Measurements from ENCODE around the gene CTSZ. TPM values are rescaled to one million over a fixed set of nuclear protein-coding genes. Genes with fewer than 3 reads are reported as not detected.
"Not testable (repeated sequence)": the region's sequence is repeated elsewhere in the genome, so short reads cannot be mapped to it uniquely, and the experiment has no call there.

CTSZ gene
- total RNA-seq, 1 experiment from 2014 or later, result 385 TPM

- no peak for DNase-seq (ENCODE audit: low read depth)
Observed at GRCh38 chr20:59013031-59013951, 6.2 kb upstream of the CTSZ start.

GRCh38 chr20:59011874-59012157 lies 4.8 kb upstream of the CTSZ start:
- not testable (repeated sequence) for DNase-seq (ENCODE audit: low read depth)

DNA sequence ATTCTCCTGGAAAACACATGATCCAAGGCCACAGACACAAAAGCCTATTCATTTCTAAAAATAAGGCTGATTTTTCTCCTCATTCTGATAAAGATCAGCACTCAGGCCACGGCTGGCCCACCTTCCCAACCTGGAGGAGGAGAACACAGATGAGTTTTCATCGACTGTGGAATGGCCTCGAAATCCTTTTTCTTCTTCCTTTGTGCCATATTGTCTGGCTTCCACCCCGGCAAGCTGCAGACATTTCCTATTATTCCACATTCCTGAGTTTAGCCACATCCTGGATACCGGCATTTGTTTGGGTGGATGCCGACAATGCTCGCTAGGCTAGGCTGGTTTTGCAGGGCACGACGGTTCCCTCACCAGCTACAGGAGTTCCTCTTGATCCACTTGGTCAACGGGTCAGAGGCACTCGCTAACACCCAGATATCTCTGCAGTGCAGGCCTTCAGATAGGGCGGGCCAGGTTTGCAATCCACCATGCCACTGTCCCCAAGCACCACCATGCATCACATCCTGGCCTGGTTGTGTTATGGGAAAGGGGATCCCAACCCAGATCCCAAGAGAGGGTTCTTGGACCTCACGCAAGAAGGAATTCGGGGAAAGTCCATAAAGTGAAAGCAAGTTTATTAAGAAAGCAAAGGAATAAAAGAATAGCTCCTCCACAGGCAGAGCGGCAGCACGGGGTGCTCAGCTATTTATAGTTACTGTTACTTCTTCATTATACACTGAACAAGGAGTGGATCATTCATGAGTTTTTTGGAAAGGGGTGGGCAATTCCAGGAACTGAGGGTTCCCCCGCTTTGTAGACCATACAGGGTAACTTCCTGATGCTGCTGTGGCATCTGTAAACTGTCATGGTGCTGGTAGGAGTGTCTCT lies 4.2 kb upstream of the CTSZ start:
- peak; percentile 99 for DNase-seq (ENCODE audit: low read depth)

DNA sequence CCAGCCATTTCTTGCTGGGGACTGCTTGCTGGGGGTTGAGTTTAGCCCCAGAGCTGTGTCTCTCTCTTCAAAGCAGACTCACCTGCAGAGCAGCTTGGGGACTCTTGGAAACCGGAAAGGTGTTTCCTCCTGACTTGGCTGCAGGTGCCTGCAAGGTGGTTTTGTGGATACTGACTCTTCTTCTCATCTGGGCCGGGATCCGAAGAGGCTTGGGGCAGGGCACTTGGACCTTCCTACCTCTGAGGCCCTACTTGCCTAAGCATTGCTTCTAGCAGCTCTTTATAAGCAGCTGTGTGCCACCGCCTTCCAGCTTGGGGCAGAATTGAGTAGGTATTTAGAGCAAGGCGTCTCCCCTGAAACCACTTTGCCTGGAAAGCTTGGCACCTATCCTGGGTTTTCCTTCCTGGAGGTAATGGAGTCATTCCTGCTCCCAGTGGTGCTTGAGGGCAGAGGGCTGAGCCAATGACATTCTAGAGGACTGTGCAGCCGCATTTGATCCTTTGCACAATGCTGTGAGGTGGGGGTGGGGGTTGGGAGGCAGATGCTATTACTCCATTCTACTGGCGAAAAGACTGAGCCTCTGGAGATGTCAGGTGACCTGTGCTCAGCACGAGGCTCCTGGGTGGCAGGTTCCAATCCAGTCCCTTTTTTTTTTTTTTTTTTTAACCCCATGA lies 3.4 kb upstream of the CTSZ start:
- DNase-seq (ENCODE audit: low read depth), result peak; percentile 93

- DNase-seq (ENCODE audit: low read depth), result no peak
Observed at GRCh38 chr20:59008715-59009336, 1.8 kb upstream of the CTSZ start.

- DNase-seq (ENCODE audit: low read depth), result no peak
Observed at GRCh38 chr20:59007665-59008511, 834 bp upstream of the CTSZ start.

GRCh38 chr20:59006167-59006863 lies 739 bp downstream of the CTSZ start:
- DNase-seq (ENCODE audit: low read depth), result peak; percentile 65

DNA sequence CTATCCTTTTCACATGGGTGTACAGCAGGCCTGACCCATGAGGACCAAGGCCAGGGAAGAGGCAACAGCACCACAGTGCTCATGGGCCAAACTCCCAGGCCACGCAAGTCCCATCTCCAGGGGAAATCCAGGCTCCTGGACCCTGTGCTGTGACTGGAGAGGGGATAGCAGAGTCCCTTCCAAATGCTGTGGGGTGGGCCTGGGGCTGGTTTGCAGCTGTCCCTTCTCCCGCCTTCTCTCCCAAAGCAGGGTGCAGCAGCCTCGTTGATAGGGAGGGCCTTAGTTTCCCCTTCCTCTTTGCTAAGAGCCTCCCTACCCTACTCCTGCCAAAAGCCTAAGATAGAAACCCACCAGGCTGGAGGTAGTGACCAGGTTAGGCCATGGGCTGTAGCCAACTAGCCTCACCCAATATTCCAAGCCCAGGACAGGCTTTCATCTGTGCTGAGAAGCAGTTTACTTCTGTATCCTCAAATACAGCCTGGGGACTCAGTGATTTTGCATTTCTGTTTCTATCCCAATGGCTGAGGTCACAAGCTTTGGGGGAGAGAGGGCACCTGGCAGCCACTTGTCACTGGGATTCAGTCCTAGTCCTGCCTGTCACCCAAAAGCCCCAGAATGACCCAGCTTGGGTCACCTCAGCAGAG lies 1.4 kb downstream of the CTSZ start:
- no peak for DNase-seq (ENCODE audit: low read depth)

DNA sequence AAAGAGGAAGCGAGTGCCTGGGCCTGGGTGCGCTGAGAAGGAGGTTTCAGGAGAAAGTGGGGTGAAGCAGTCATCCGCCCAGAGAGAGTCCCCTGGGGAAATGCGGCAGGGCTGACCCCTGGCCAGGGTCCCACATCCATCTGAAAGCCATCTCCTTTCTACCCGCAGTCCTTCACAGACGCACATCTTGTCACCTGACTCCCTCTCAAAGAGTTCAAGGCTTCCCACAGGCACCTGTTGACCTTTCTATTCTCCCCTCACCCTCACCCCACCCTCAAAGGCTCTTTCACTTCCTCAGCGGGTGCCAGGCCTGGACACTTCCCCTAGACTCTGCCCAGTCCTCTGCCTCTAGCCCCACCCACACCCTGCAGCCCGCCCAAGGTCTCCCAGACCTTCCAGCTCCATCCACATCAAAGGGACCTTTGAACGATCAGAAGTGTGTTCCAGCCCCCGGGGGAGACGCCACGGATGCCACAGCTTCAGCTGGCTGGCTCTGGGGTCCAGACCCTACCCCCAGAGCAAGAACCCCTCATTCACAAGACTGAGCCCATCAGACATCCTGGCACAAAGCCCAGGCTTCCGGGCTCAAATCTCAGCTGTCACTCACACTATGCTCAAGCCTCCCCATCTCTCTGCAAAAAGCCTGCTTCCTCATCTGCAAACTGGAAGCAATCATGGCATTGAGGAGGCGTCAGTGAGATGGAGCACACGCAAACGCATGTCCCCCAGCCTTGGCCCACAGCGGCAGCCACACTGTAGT lies 2.1 kb downstream of the CTSZ start:
- peak; percentile 60 for DNase-seq (ENCODE audit: low read depth)

DNA sequence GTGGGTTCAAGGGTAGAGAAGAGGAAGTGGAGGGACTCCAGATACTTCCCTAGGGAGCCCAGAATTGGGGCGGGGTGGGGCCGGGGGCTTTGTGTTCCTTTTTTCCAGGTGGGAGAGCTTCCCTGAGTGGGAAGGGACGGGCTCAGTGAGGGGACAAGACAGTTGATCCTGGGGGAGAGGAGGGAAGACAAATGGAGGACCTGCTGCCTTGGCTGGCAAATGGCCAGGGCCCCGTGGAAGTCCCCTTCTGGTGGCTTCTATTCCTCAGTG lies 2.6 kb downstream of the CTSZ start:
- DNase-seq (ENCODE audit: low read depth), result no peak

- DNase-seq (ENCODE audit: low read depth), result no peak
Observed at GRCh38 chr20:59003836-59004492, 3.1 kb downstream of the CTSZ start.

DNA sequence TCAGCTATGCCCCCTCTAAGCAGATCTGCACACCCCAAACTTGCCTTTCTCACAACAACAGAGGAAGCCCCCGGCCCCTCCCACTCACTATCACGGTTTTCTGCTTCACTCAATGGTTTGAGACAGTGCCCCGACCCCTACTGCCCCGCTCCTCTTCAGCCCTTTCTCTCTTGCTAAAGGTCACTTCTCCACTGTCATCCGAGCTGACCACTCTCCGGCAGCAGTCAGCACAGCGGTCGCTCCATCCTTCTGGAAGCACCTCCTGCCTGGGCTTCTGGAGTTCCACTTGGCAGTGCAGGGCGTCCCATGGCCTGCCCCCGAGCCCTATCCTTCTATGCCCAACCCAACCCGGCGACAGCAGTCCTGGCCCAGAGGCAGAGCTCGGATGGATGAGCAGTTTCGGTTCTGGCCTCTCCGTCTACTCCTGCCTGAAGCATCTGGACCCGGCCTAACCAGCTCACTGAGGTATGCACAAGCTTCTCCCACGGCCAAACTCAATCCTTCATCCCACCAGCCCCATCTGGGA lies 4.1 kb downstream of the CTSZ start:
- no peak for DNase-seq (ENCODE audit: low read depth)

GRCh38 chr20:59002388-59002787 lies 4.7 kb downstream of the CTSZ start:
- DNase-seq (ENCODE audit: low read depth), result no peak

- DNase-seq (ENCODE audit: low read depth), result no peak
Observed at GRCh38 chr20:59001449-59002171, 5.4 kb downstream of the CTSZ start.

DNA sequence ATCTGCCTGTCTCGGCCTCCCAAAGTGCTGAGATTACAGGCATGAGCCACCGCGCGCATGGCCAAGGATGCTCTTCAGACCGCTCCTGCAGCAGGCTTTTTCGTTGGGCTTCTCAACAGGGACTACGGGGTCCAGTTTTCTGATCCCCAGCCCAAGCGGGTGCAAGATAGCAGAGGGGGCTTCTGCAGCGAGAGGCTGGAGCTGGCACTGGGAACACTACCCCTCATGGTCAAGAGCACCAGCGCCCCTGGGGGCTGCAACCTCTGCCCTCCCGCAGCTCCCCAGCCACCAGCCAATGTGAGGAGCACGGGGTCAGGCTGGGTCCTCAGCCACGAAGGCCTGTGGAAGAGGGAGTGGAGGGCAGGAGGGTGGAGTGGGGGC lies 6.0 kb downstream of the CTSZ start:
- DNase-seq (ENCODE audit: low read depth), result no peak

DNA sequence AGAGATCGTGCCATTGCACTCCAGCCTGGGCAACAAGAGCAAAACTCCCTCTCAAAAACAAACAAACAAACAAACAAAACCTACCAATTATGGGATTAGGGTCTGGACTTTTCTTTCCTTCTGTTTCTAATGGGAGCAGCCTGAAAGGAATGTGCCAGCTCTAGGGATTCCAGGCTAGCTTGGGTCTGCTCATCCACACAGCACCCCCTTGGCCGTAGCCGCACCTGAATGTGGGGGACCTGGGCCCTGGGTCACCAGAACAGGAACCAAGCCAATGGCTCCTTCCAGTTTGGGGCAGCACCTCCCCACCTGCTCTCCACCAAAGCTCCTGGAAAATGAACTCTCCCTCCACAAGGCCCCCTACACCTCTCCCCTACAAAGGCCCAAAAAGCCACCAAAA lies 6.7 kb downstream of the CTSZ start:
- no peak for DNase-seq (ENCODE audit: low read depth)

DNA sequence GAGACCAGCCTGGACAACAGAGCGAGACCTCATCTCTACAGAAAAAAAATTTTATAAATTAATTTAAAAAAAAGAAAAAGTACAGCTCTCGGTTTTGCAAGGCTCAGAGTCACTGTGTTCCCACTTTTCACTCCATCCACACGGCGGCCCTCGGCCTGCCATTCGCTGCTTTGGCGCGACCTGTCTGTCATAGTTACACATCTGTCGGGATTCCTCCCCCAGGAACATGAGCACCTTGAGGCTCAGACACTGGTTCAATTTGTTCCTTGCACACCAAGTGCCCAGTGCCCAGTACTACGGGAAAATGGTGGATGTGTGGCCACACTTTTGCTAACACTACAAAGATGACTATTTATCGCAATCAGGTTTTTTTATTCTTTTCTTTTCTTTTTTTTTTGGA lies 8.4 kb downstream of the CTSZ start:
- no peak for DNase-seq (ENCODE audit: low read depth)

Data from RPMI7951 (cell line).